A549 (cell line): ENCODE results near the gene CPED1. TPM values are rescaled to one million over a fixed set of nuclear protein-coding genes. Genes with fewer than 3 reads are reported as not detected.

Experiments used
- ATAC-seq, 2 experiments: fragments of 200-7000 bp in 1 of 2; fragments of >200 bp in 1 of 2; cut with Nextera tagmentation in 1 of 2; cut with Tn5 transposase in 1 of 2; 3 replicates each; pipeline versions ENCODE4 v1.8.0 to v1.9.1; 2018 to 2020; ENCODE audit warnings: mild to moderate bottlenecking in 1 of 2, moderate library complexity in 1 of 2
- CTCF ChIA-PET: fragments of 300-600 bp; sonication (Branson Sonifier 250); formaldehyde crosslinking; extraction: SDS; loops from one replicate; lab custom pipeline; 2021; ENCODE audit warnings: antibody characterized with exemption, inconsistent platforms; lab: Yijun Ruan, JAX
- POLR2A ChIA-PET: fragments of 350-600 bp; formaldehyde crosslinking; extraction: SDS; loops from one replicate; lab custom pipeline; 2021; ENCODE audit warnings: antibody characterized with exemption, inconsistent platforms; lab: Yijun Ruan, JAX
- DNase-seq, 2 experiments: peaks; one replicate each; pipeline versions ENCODE4 v3.0.0 to v3.0.0-alpha.2; 2011 to 2016; ENCODE audit warnings: low read depth in 1 of 2, low spot score in 1 of 2
- FAIRE-seq: peaks from 2 replicates; lab custom pipeline; 2011; peaks lifted over from hg19 to GRCh38; lab: Jason Lieb, UNC
- H3K27ac ChIP-seq, 2 experiments: fragments of >200 bp; sonication (Bioruptor Twin); formaldehyde crosslinking; 3 replicates each; pipeline ENCODE4 v1.5.1; 2016 to 2017
- H3K4me1 ChIP-seq: fragments of >200 bp; sonication (Bioruptor Twin); formaldehyde crosslinking; 3 replicates; pipeline ENCODE4 v1.6.1; 2016
- H3K4me2 ChIP-seq: fragments of >200 bp; sonication (Bioruptor Twin); formaldehyde crosslinking; 3 replicates; pipeline ENCODE4 v1.6.1; 2016
- H3K4me3 ChIP-seq: fragments of >200 bp; sonication (Bioruptor Twin); formaldehyde crosslinking; 3 replicates; pipeline ENCODE4 v1.5.1; 2016
- H3K9me3 ChIP-seq: fragments of >200 bp; sonication (Bioruptor Twin); formaldehyde crosslinking; 3 replicates; pipeline ENCODE4 v1.6.1; 2016
- CBX8 ChIP-seq: fragments of 200-600 bp; sonication (generic); IDR thresholded peaks from 2 replicates; pipeline ENCODE4 v1.6.1; 2016
- CTCF ChIP-seq: fragments of >200 bp; sonication (Bioruptor Twin); formaldehyde crosslinking; IDR thresholded peaks from 3 replicates; pipeline ENCODE4 v1.5.1; 2016
- EHMT2 ChIP-seq: fragments of 200-600 bp; sonication (generic); IDR thresholded peaks from 2 replicates; pipeline ENCODE4 v1.6.1; 2016; ENCODE audit warnings: antibody characterized with exemption, low read depth, mild to moderate bottlenecking, moderate library complexity
- ELK1 ChIP-seq: fragments of 150-350 bp; IDR thresholded peaks from 2 replicates; pipeline ENCODE4 v1.6.1; 2014; ENCODE audit warnings: low read depth, mild to moderate bottlenecking, low read length
- EP300 ChIP-seq, 2 experiments: fragments of >200 bp; sonication (Bioruptor Twin); formaldehyde crosslinking; IDR thresholded peaks; 2 replicates in 1 of 2; 3 replicates in 1 of 2; pipeline ENCODE4 v1.6.1; 2016 to 2017
- ESRRA ChIP-seq: fragments of 150-350 bp; IDR thresholded peaks from 2 replicates; pipeline ENCODE4 v1.6.1; 2014; ENCODE audit warnings: mild to moderate bottlenecking, low read length, borderline replicate concordance
- GATA3 ChIP-seq: IDR thresholded peaks from 2 replicates; pipeline ENCODE4 v1.6.1; 2012; ENCODE audit warnings: borderline replicate concordance
- MAFK ChIP-seq: fragments of 450-650 bp; IDR thresholded peaks from 2 replicates; pipeline ENCODE4 v1.6.1; 2014; ENCODE audit not compliant: partially characterized antibody
- MAX ChIP-seq: IDR thresholded peaks from 2 replicates; pipeline ENCODE4 v1.6.1; 2012
- NPAS2 ChIP-seq: fragments of 250-450 bp; sonication (Bioruptor Pico); IDR thresholded peaks from 2 replicates; pipeline ENCODE4 v1.8.0; 2022; ENCODE audit warnings: mild to moderate bottlenecking, moderate library complexity, borderline replicate concordance
- PHF8 ChIP-seq: fragments of 200-600 bp; sonication (generic); IDR thresholded peaks from 2 replicates; pipeline ENCODE4 v1.6.1; 2016; ENCODE audit warnings: low read depth, mild to moderate bottlenecking, antibody characterized with exemption, moderate library complexity, borderline replicate concordance
- RAD21 ChIP-seq, 2 experiments: fragments of >200 bp in 1 of 2; sonication (Bioruptor Twin) in 1 of 2; formaldehyde crosslinking in 1 of 2; IDR thresholded peaks in 1 of 2; conservative IDR thresholded peaks in 1 of 2; 2 replicates in 1 of 2; 3 replicates in 1 of 2; pipeline ENCODE4 v1.6.1; 2012 to 2018; ENCODE audit warnings: inconsistent platforms in 1 of 2
- RCOR1 ChIP-seq: fragments of 150-350 bp; IDR thresholded peaks from 2 replicates; pipeline ENCODE4 v1.6.1; 2014; ENCODE audit warnings: antibody characterized with exemption, low read length, low read depth
- RFX5 ChIP-seq: fragments of 450-650 bp; IDR thresholded peaks from 2 replicates; pipeline ENCODE4 v1.7.1; 2014; ENCODE audit warnings: antibody characterized with exemption, mild to moderate bottlenecking, moderate library complexity
- RNF2 ChIP-seq: fragments of 200-600 bp; sonication (generic); IDR thresholded peaks from 2 replicates; pipeline ENCODE4 v1.6.1; 2016; ENCODE audit warnings: low read depth, mild to moderate bottlenecking, antibody characterized with exemption, moderate library complexity, borderline replicate concordance
- SREBF2 ChIP-seq: fragments of 450-650 bp; IDR thresholded peaks from 2 replicates; pipeline ENCODE4 v1.6.1; 2014; ENCODE audit warnings: mild to moderate bottlenecking, moderate library complexity
- ZC3H11A ChIP-seq: fragments of 450-650 bp; IDR thresholded peaks from 2 replicates; pipeline ENCODE4 v1.6.1; 2014; ENCODE audit warnings: antibody characterized with exemption, mild to moderate bottlenecking
- ZFP36 ChIP-seq: fragments of 450-650 bp; IDR thresholded peaks from 2 replicates; pipeline ENCODE4 v1.6.1; 2014; ENCODE audit warnings: borderline replicate concordance; ENCODE audit not compliant: partially characterized antibody
- WGBS: methylation state at CpG from one replicate; pipeline ENCODE4 v1.1.6; 2017; ENCODE audit errors: missing lambda C conversion rate; 5-methylcytosine and 5-hydroxymethylcytosine counted together
- polyA minus RNA-seq: library from RNA; depleted of rRNA, polyadenylated mRNA; stranded (reverse); fragments of >200 nt; gene quantifications from 2 replicates; pipeline ENCODE4 v1.2.3, GENCODE V29; 2011; rRNA and poly(A)+ RNA removed
- polyA plus RNA-seq, 4 experiments: library from polyadenylated mRNA; depleted of rRNA in 3 of 4; stranded (reverse); fragments of >200 nt; fragmentation: RNase III in 1 of 4; extraction: RNeasy Plus Mini Kit Qiagen cat#74134 plus additional on column Dnase treatment in 1 of 4; gene quantifications; 2 replicates in 3 of 4; 3 replicates in 1 of 4; pipeline ENCODE4 v1.2.3, GENCODE V29; 2011 to 2017

The CPED1 gene
- polyA plus RNA-seq (2011; rRNA removed) (0.03 TPM in 1 of 2 replicates, not detected in the other), polyA plus RNA-seq (2017; fragmentation: RNase III; extraction: RNeasy Plus Mini Kit Qiagen cat#74134 plus additional on column Dnase treatment) (not detected in 3 replicates), polyA minus RNA-seq (not detected in 2 replicates)
- polyA plus RNA-seq (2012; cell fraction: cytosol; rRNA removed) = not detected in 2 replicates
- not detected in 2 replicates for polyA plus RNA-seq (2012; cell fraction: nucleus; rRNA removed)

GRCh38 chr7:120988591-120989256 lies at the start of gene CPED1:
CPED1 (plus strand) TSS chr7:120988711; CDS start chr7:120989622, 911 bp downstream.
- ATAC-seq = peak; percentile 80 to 87
- FAIRE-seq = no peak
- H3K27ac ChIP-seq = no peak within 1 kb of the TSS
- peaks cover 8% of the 10 kb centered on the region; the same call in 2 of the 3 replicates for H3K4me1 ChIP-seq
- 6% methylated on average over 25 of the region's 27 CpGs for WGBS
- TF ChIP-seq RNF2 (0 out of 2 replicates have a peak, but pooled peaks have one; percentile 26), NPAS2 (no peak), CBX8 (peak; percentile 93)
- peak within 1 kb of the TSS; percentile 35 for H3K4me3 ChIP-seq
- ChIA-PET POLR2A (no interaction called here), CTCF (interaction anchor here (0.8 to 3.4 kb wide), 19 partner anchors 8 to 183 kb away, joined by 3 to 26 read pairs (median 4); no protein-coding TSS in a partner anchor)
- H3K9me3 ChIP-seq = no peaks in the 10 kb centered on the region
- peak; percentile 8 to 15 for DNase-seq
- peak within 1 kb of the TSS; percentile 88 for H3K4me2 ChIP-seq

- ChIA-PET CTCF (no interaction called here), POLR2A (no interaction called here)
- Histone ChIP-seq H3K4me1 (no peaks in the 10 kb centered on the region), H3K4me2 (no peak overlapping the region), H3K9me3 (no peaks in the 10 kb centered on the region), H3K27ac (no peak overlapping the region), H3K4me3 (no peak overlapping the region)
- TF ChIP-seq GATA3 (no peak), MAFK (peak; percentile 38), ELK1 (no peak)
- FAIRE-seq (no peak), DNase-seq (no peak), ATAC-seq (no peak)
- 48% methylated on average over 3 of the region's 3 CpGs for WGBS
Measured at GRCh38 chr7:120939345-120939744, 49.2 kb upstream of the CPED1 start.

- no peaks in the 10 kb centered on the region for H3K4me1 ChIP-seq
- peak; percentile 55 to 70; a peak in 2 of 6 replicates for ATAC-seq
- H3K27ac ChIP-seq = no peak overlapping the region
- WGBS = 0% methylated on average over 1 of the region's 1 CpG
- H3K4me2 ChIP-seq = no peak overlapping the region
- ChIA-PET CTCF (interaction anchor here (0.9 to 1.3 kb wide), 4 partner anchors 10 to 151 kb away, joined by 3 to 13 read pairs (median 6); no protein-coding TSS in a partner anchor), POLR2A (no interaction called here)
- DNase-seq = no peak
- TF ChIP-seq MAX (no peak), CTCF (peak; percentile 41), RAD21 (conservative IDR thresholded peaks at IDR 0.05 in 1 of 2, IDR thresholded peaks at IDR 0.05 in 1 of 2) (peak; percentile 43 to 47; a peak in 4 of 5 replicates)
- H3K9me3 ChIP-seq = no peaks in the 10 kb centered on the region
- no peak overlapping the region for H3K4me3 ChIP-seq
- no peak for FAIRE-seq
Measured at GRCh38 chr7:120941064-120941463, 47.4 kb upstream of the CPED1 start.

- no peak for DNase-seq
- POLR2A ChIA-PET = no interaction called here
- H3K4me1 ChIP-seq = no peaks in the 10 kb centered on the region
- no peak overlapping the region for H3K4me2 ChIP-seq
- no peak overlapping the region for H3K4me3 ChIP-seq
- CTCF ChIA-PET = interaction anchor here (0.9 to 1.5 kb wide), 5 partner anchors 10 to 152 kb away, joined by 3 to 13 read pairs (median 5); no protein-coding TSS in a partner anchor
- no peak for TF ChIP-seq ZC3H11A
- no peak for TF ChIP-seq EP300 (IDR thresholded peaks at IDR 0.05)
- TF ChIP-seq PHF8 = no peak
- no peak for TF ChIP-seq ESRRA
- no peak for TF ChIP-seq ZFP36
- TF ChIP-seq RCOR1 = no peak
- no peak for TF ChIP-seq RFX5
- TF ChIP-seq EHMT2 = no peak
- no peak for TF ChIP-seq SREBF2
- TF ChIP-seq, all 56 proteins: peak for 0
- ATAC-seq (no peak), FAIRE-seq (no peak)
- 19% methylated on average over 3 of the region's 3 CpGs for WGBS
- Histone ChIP-seq H3K9me3 (no peaks in the 10 kb centered on the region), H3K27ac (no peak overlapping the region)
Measured at GRCh38 chr7:120941856-120942255, 46.7 kb upstream of the CPED1 start.
